ENCODE results near the gene CEACAM5. TPM values are rescaled to one million over a fixed set of nuclear protein-coding genes. Genes with fewer than 3 reads are reported as not detected.
A peak's percentile ranks its signal among the peaks of the same experiment; 100 is the strongest.
"Not testable (repeated sequence)": the region's sequence is repeated elsewhere in the genome, so short reads cannot be mapped to it uniquely, and the experiment has no call there.

Gene CEACAM5
- total RNA-seq, 1 experiment from 2014 or later, result not detected

DNA sequence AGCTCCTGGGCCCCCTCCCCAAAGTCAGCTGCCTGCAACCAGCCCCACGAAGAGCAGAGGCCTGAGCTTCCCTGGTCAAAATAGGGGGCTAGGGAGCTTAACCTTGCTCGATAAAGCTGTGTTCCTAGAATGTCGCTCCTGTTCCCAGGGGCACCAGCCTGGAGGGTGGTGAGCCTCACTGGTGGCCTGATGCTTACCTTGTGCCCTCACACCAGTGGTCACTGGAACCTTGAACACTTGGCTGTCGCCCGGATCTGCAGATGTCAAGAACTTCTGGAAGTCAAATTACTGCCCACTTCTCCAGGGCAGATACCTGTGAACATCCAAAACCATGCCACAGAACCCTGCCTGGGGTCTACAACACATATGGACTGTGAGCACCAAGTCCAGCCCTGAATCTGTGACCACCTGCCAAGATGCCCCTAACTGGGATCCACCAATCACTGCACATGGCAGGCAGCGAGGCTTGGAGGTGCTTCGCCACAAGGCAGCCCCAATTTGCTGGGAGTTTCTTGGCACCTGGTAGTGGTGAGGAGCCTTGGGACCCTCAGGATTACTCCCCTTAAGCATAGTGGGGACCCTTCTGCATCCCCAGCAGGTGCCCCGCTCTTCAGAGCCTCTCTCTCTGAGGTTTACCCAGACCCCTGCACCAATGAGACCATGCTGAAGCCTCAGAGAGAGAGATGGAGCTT is 4.7 kb upstream of the CEACAM5 start:
- H2AFZ ChIP-seq (ENCODE audit: low read length), result no peak overlapping the region
- 0 out of 2 replicates have a peak, but pooled peaks cover 5% of the 10 kb centered on the region for H4K20me1 ChIP-seq (ENCODE audit: insufficient read depth, low read depth, low read length)
- DNase-seq, result no peak
- H3K4me3 ChIP-seq (ENCODE audit: low read length), result no peak overlapping the region
- H3K36me3 ChIP-seq (ENCODE audit: insufficient read depth, low read length), result no peaks in the 10 kb centered on the region
- H3K27me3 ChIP-seq (ENCODE audit: low read length), result no peaks in the 10 kb centered on the region
- no peaks in the 10 kb centered on the region for H3K9me3 ChIP-seq (ENCODE audit: low read length)
- H3K4me2 ChIP-seq (ENCODE audit: low read depth, low read length, poor library complexity, severe bottlenecking), result no peak overlapping the region
- H3K9ac ChIP-seq (ENCODE audit: low read length), result no peak overlapping the region
- H3K9me2 ChIP-seq (replicated peaks; ENCODE audit: insufficient read depth, low read length), result no peaks in the 10 kb centered on the region
- H3K4me1 ChIP-seq (ENCODE audit: low read length), result no peaks in the 10 kb centered on the region
- H3K79me2 ChIP-seq (ENCODE audit: low read length), result no peaks in the 10 kb centered on the region
- no peak overlapping the region for H3K27ac ChIP-seq (ENCODE audit: low read length)

DNA sequence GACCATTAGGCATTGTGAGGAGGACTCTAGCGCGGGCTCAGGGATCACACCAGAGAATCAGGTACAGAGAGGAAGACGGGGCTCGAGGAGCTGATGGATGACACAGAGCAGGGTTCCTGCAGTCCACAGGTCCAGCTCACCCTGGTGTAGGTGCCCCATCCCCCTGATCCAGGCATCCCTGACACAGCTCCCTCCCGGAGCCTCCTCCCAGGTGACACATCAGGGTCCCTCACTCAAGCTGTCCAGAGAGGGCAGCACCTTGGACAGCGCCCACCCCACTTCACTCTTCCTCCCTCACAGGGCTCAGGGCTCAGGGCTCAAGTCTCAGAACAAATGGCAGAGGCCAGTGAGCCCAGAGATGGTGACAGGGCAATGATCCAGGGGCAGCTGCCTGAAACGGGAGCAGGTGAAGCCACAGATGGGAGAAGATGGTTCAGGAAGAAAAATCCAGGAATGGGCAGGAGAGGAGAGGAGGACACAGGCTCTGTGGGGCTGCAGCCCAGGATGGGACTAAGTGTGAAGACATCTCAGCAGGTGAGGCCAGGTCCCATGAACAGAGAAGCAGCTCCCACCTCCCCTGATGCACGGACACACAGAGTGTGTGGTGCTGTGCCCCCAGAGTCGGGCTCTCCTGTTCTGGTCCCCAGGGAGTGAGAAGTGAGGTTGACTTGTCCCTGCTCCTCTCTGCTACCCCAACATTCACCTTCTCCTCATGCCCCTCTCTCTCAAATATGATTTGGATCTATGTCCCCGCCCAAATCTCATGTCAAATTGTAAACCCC is 2.8 kb upstream of the CEACAM5 start:
- Histone ChIP-seq H2AFZ (ENCODE audit: low read length) (no peak overlapping the region), H3K4me2 (ENCODE audit: low read depth, low read length, poor library complexity, severe bottlenecking) (no peak overlapping the region), H3K4me1 (ENCODE audit: low read length) (no peaks in the 10 kb centered on the region), H3K36me3 (ENCODE audit: insufficient read depth, low read length) (no peaks in the 10 kb centered on the region), H3K9me2 (replicated peaks; ENCODE audit: insufficient read depth, low read length) (no peaks in the 10 kb centered on the region), H3K27me3 (ENCODE audit: low read length) (no peaks in the 10 kb centered on the region), H3K9me3 (ENCODE audit: low read length) (no peaks in the 10 kb centered on the region), H3K4me3 (ENCODE audit: low read length) (no peak overlapping the region), H3K9ac (ENCODE audit: low read length) (no peak overlapping the region), H3K27ac (ENCODE audit: low read length) (no peak overlapping the region), H4K20me1 (ENCODE audit: insufficient read depth, low read depth, low read length) (0 out of 2 replicates have a peak, but pooled peaks cover 5% of the 10 kb centered on the region), H3K79me2 (ENCODE audit: low read length) (no peaks in the 10 kb centered on the region)
- peak; percentile 71 for DNase-seq

DNA sequence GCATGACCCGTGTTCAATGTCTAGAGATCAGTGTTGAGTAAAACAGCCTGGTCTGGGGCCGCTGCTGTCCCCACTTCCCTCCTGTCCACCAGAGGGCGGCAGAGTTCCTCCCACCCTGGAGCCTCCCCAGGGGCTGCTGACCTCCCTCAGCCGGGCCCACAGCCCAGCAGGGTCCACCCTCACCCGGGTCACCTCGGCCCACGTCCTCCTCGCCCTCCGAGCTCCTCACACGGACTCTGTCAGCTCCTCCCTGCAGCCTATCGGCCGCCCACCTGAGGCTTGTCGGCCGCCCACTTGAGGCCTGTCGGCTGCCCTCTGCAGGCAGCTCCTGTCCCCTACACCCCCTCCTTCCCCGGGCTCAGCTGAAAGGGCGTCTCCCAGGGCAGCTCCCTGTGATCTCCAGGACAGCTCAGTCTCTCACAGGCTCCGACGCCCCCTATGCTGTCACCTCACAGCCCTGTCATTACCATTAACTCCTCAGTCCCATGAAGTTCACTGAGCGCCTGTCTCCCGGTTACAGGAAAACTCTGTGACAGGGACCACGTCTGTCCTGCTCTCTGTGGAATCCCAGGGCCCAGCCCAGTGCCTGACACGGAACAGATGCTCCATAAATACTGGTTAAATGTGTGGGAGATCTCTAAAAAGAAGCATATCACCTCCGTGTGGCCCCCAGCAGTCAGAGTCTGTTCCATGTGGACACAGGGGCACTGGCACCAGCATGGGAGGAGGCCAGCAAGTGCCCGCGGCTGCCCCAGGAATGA is 1.5 kb upstream of the CEACAM5 start:
- no peak overlapping the region for H3K9ac ChIP-seq (ENCODE audit: low read length)

DNA sequence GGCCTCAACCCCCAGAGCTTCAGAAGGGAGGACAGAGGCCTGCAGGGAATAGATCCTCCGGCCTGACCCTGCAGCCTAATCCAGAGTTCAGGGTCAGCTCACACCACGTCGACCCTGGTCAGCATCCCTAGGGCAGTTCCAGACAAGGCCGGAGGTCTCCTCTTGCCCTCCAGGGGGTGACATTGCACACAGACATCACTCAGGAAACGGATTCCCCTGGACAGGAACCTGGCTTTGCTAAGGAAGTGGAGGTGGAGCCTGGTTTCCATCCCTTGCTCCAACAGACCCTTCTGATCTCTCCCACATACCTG is 969 bp upstream of the CEACAM5 start:
- DNase-seq, result no peak
- Histone ChIP-seq H3K9ac (ENCODE audit: low read length) (no peak overlapping the region), H2AFZ (ENCODE audit: low read length) (no peak overlapping the region), H3K79me2 (ENCODE audit: low read length) (no peaks in the 10 kb centered on the region), H4K20me1 (ENCODE audit: insufficient read depth, low read depth, low read length) (0 out of 2 replicates have a peak, but pooled peaks cover 3% of the 10 kb centered on the region), H3K36me3 (ENCODE audit: insufficient read depth, low read length) (no peaks in the 10 kb centered on the region), H3K27ac (ENCODE audit: low read length) (no peak overlapping the region), H3K9me3 (ENCODE audit: low read length) (no peaks in the 10 kb centered on the region), H3K4me1 (ENCODE audit: low read length) (no peaks in the 10 kb centered on the region), H3K9me2 (replicated peaks; ENCODE audit: insufficient read depth, low read length) (no peaks in the 10 kb centered on the region), H3K4me3 (ENCODE audit: low read length) (no peak overlapping the region), H3K4me2 (ENCODE audit: low read depth, low read length, poor library complexity, severe bottlenecking) (no peak overlapping the region), H3K27me3 (ENCODE audit: low read length) (no peaks in the 10 kb centered on the region)

More for the DNA sequence above, 1.5 kb upstream of the CEACAM5 start:
- no peaks in the 10 kb centered on the region for H3K79me2 ChIP-seq (ENCODE audit: low read length)
- H3K9me2 ChIP-seq (replicated peaks; ENCODE audit: insufficient read depth, low read length), result no peaks in the 10 kb centered on the region
- no peak overlapping the region for H3K4me2 ChIP-seq (ENCODE audit: low read depth, low read length, poor library complexity, severe bottlenecking)
- no peak overlapping the region for H3K4me3 ChIP-seq (ENCODE audit: low read length)
- no peaks in the 10 kb centered on the region for H3K9me3 ChIP-seq (ENCODE audit: low read length)
- H3K27ac ChIP-seq (ENCODE audit: low read length), result no peak overlapping the region
- no peak overlapping the region for H2AFZ ChIP-seq (ENCODE audit: low read length)
- 0 out of 2 replicates have a peak, but pooled peaks cover 5% of the 10 kb centered on the region for H4K20me1 ChIP-seq (ENCODE audit: insufficient read depth, low read depth, low read length)
- no peaks in the 10 kb centered on the region for H3K36me3 ChIP-seq (ENCODE audit: insufficient read depth, low read length)
- peak; percentile 86 for DNase-seq
- no peaks in the 10 kb centered on the region for H3K27me3 ChIP-seq (ENCODE audit: low read length)
- no peaks in the 10 kb centered on the region for H3K4me1 ChIP-seq (ENCODE audit: low read length)

DNA sequence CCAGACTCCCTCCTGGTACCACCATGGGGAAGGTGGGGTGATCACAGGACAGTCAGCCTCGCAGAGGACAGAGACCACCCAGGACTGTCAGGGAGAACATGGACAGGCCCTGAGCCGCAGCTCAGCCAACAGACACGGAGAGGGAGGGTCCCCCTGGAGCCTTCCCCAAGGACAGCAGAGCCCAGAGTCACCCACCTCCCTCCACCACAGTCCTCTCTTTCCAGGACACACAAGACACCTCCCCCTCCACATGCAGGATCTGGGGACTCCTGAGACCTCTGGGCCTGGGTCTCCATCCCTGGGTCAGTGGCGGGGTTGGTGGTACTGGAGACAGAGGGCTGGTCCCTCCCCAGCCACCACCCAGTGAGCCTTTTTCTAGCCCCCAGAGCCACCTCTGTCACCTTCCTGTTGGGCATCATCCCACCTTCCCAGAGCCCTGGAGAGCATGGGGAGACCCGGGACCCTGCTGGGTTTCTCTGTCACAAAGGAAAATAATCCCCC is 505 bp upstream of the CEACAM5 start:
- no peaks in the 10 kb centered on the region for H4K20me1 ChIP-seq (ENCODE audit: insufficient read depth, low read depth, low read length)
- no peaks in the 10 kb centered on the region for H3K9me2 ChIP-seq (replicated peaks; ENCODE audit: insufficient read depth, low read length)
- H3K36me3 ChIP-seq (ENCODE audit: insufficient read depth, low read length), result no peaks in the 10 kb centered on the region
- no peaks in the 10 kb centered on the region for H3K9me3 ChIP-seq (ENCODE audit: low read length)
- no peaks in the 10 kb centered on the region for H3K27me3 ChIP-seq (ENCODE audit: low read length)
- no peak overlapping the region for H3K27ac ChIP-seq (ENCODE audit: low read length)
- DNase-seq, result no peak
- no peak overlapping the region for H2AFZ ChIP-seq (ENCODE audit: low read length)
- no peaks in the 10 kb centered on the region for H3K79me2 ChIP-seq (ENCODE audit: low read length)
- H3K4me2 ChIP-seq (ENCODE audit: low read depth, low read length, poor library complexity, severe bottlenecking), result no peak overlapping the region
- no peaks in the 10 kb centered on the region for H3K4me1 ChIP-seq (ENCODE audit: low read length)
- no peak overlapping the region for H3K4me3 ChIP-seq (ENCODE audit: low read length)
- H3K9ac ChIP-seq (ENCODE audit: low read length), result no peak overlapping the region

DNA sequence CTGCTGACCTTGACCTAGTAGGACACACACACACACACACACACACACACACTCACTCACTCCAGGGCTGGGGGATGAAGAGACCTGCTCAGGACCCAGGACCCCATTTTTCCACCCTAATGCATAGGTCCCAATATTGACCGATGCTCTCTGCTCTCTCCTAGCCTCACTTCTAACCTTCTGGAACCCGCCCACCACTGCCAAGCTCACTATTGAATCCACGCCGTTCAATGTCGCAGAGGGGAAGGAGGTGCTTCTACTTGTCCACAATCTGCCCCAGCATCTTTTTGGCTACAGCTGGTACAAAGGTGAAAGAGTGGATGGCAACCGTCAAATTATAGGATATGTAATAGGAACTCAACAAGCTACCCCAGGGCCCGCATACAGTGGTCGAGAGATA is 1.1 kb downstream of the CEACAM5 start:
- DNase-seq; H3K27me3 ChIP-seq (ENCODE audit: low read length); H3K4me3 ChIP-seq (ENCODE audit: low read length): not testable (repeated sequence)

DNA sequence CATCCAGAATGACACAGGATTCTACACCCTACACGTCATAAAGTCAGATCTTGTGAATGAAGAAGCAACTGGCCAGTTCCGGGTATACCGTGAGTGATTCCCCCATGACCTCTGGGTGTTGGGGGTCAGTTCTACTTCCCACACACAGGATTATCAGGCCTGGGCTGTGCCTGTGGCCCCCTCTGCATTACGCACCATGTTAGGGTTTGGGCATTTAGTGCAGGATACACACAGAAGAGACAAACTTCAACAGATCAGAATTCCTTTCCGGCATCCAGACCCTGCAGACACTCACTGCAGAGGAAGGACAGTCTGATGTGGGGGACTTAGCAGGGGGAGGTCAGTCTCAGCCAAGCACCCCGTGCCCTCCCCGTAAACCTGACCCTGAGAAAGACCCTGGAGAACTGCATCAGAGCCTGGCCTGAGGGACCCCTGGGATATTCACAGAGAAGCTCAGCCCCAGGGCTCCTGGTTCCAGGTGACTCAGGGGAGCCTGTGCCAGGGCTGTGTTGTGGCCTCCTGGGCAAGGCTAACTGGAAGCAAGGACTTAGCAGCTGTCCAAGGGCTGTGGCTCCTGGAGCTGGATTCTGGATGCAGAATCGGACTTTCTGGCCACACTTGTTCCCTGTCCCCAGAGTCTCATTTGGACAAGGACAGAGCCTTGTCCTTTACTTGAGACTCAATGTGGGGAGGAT is 1.7 kb downstream of the CEACAM5 start:
- H2AFZ ChIP-seq (ENCODE audit: low read length), result no peak overlapping the region
- no peak overlapping the region for H3K4me2 ChIP-seq (ENCODE audit: low read depth, low read length, poor library complexity, severe bottlenecking)
- no peak overlapping the region for H3K9ac ChIP-seq (ENCODE audit: low read length)
- no peaks in the 10 kb centered on the region for H3K79me2 ChIP-seq (ENCODE audit: low read length)
- H3K27me3 ChIP-seq (ENCODE audit: low read length), result no peaks in the 10 kb centered on the region
- H4K20me1 ChIP-seq (ENCODE audit: insufficient read depth, low read depth, low read length), result no peaks in the 10 kb centered on the region
- no peak overlapping the region for H3K4me3 ChIP-seq (ENCODE audit: low read length)
- H3K36me3 ChIP-seq (ENCODE audit: insufficient read depth, low read length), result no peaks in the 10 kb centered on the region
- DNase-seq, result no peak
- H3K4me1 ChIP-seq (ENCODE audit: low read length), result no peaks in the 10 kb centered on the region
- H3K9me3 ChIP-seq (ENCODE audit: low read length), result no peaks in the 10 kb centered on the region
- H3K9me2 ChIP-seq (replicated peaks; ENCODE audit: insufficient read depth, low read length), result no peaks in the 10 kb centered on the region
- H3K27ac ChIP-seq (ENCODE audit: low read length), result no peak overlapping the region

More for the DNA sequence above, 1.1 kb downstream of the CEACAM5 start:
- not testable (repeated sequence) for H3K4me1 ChIP-seq (ENCODE audit: low read length); H3K27ac ChIP-seq (ENCODE audit: low read length); H3K9ac ChIP-seq (ENCODE audit: low read length); H4K20me1 ChIP-seq (ENCODE audit: insufficient read depth, low read depth, low read length); H3K36me3 ChIP-seq (ENCODE audit: insufficient read depth, low read length); H3K9me2 ChIP-seq (replicated peaks; ENCODE audit: insufficient read depth, low read length); H2AFZ ChIP-seq (ENCODE audit: low read length); H3K79me2 ChIP-seq (ENCODE audit: low read length); H3K4me2 ChIP-seq (ENCODE audit: low read depth, low read length, poor library complexity, severe bottlenecking); H3K9me3 ChIP-seq (ENCODE audit: low read length)
